H1 (cell line): Measurements from ENCODE around the gene TLR4. TPM values are rescaled to one million over a fixed set of nuclear protein-coding genes. Genes with fewer than 3 reads are reported as not detected.

Source experiments
- KDM5A ChIP-seq: fragments of 200-600 bp; IDR thresholded peaks from 2 replicates; pipeline ENCODE4 v1.7.1; 2012; ENCODE audit warnings: mild to moderate bottlenecking, low read length, inconsistent platforms, mixed read lengths
- polyA plus RNA-seq, 7 experiments: library from polyadenylated mRNA; depleted of rRNA in 3 of 7; stranded (reverse) in 5 of 7; unstranded in 2 of 7; fragments of >200 nt in 5 of 7; fragments of 200-250 nt in 2 of 7; gene quantifications; 1 replicate in 5 of 7; 2 replicates in 1 of 7; 4 replicates in 1 of 7; pipeline versions ENCODE4 v1.2.1 to v1.2.3, GENCODE V29; 2011 to 2013; ENCODE audit warnings: missing spikeins in 2 of 7, mixed read lengths in 2 of 7
- total RNA-seq: library from RNA; stranded (reverse); fragmentation: NEBNext Ultra II Directional; extraction: Animal tissue kit (Norgen Biotek cat#: 25700); gene quantifications from 2 replicates; pipeline ENCODE4 v1.2.1, GENCODE V29; 2021
- TF ChIP-seq, protein P1 (sequence below), 3 experiments: IDR thresholded peaks; 1 replicate in 2 of 3; 2 replicates in 1 of 3; pipeline versions ENCODE4 v1.5.1 to v1.6.1; 2011; ENCODE audit warnings: low read length in 3 of 3, mild to moderate bottlenecking in 3 of 3, inconsistent platforms in 2 of 3, low read depth in 1 of 3, moderate library complexity in 1 of 3; ENCODE audit not compliant: insufficient read depth in 1 of 3; ENCODE audit errors: control extremely low read depth in 1 of 3
- TF ChIP-seq, protein P2 (sequence below): IDR thresholded peaks from 2 replicates; pipeline ENCODE4 v1.6.1; 2011; ENCODE audit warnings: low read depth, mild to moderate bottlenecking, low read length; ENCODE audit not compliant: insufficient read depth

TLR4 gene
- total and polyA plus RNA-seq, 2 of the 8 experiments (the other 6 are each of a cell fraction or from before 2014, with no cell fraction given) = 0.02 to 0.17 TPM

DNA sequence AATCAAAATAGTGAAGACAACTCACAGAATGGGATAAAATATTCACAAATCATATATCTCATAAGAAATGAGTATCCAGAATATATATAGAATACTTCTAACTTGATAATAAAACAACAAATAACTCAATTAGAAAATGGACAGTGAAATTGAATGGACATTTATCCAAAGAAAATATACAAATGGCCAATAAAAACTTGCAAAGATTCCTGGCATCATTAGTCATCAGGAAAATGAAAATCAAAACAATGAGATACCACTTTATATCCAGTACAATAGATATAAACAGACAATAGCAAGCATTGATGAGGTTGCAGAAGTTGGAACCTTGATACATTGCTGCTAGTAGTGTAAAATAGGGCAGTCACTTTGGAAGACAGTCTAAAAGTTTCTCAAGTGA is 12.8 kb upstream of the TLR4 start (continued):
- TF ChIP-seq, protein P1, sequence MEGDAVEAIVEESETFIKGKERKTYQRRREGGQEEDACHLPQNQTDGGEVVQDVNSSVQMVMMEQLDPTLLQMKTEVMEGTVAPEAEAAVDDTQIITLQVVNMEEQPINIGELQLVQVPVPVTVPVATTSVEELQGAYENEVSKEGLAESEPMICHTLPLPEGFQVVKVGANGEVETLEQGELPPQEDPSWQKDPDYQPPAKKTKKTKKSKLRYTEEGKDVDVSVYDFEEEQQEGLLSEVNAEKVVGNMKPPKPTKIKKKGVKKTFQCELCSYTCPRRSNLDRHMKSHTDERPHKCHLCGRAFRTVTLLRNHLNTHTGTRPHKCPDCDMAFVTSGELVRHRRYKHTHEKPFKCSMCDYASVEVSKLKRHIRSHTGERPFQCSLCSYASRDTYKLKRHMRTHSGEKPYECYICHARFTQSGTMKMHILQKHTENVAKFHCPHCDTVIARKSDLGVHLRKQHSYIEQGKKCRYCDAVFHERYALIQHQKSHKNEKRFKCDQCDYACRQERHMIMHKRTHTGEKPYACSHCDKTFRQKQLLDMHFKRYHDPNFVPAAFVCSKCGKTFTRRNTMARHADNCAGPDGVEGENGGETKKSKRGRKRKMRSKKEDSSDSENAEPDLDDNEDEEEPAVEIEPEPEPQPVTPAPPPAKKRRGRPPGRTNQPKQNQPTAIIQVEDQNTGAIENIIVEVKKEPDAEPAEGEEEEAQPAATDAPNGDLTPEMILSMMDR (IDR thresholded peaks at IDR 0.05; ENCODE audit: control extremely low read depth in 1 of 3, insufficient read depth in 1 of 3, low read depth in 1 of 3, low read length in 3 of 3) = no peak
- TF ChIP-seq, protein P2, sequence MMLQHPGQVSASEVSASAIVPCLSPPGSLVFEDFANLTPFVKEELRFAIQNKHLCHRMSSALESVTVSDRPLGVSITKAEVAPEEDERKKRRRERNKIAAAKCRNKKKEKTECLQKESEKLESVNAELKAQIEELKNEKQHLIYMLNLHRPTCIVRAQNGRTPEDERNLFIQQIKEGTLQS = no peak
- TF ChIP-seq KDM5A = no peak
